Posterior vena cava (tissue), 2 donors: ENCODE measurements around the gene EVC2. TPM values are rescaled to one million over a fixed set of nuclear protein-coding genes. Genes with fewer than 3 reads are reported as not detected.
"Not testable (repeated sequence)": the region's sequence is repeated elsewhere in the genome, so short reads cannot be mapped to it uniquely, and the experiment has no call there.

Experiments used
- DNase-seq: peaks from one replicate; pipeline ENCODE4 v3.0.0-alpha.2; 2020; ENCODE audit warnings: low spot score
- intact Hi-C, 2 donors: fragments of 100-400 bp; cut with DNase I; formaldehyde crosslinking; loops; one replicate each; pipeline versions ENCODE4 v1.14.1 to v1.14.2; 2022 to 2023
- total RNA-seq, 2 donors: library from RNA; stranded (reverse); fragmentation: NEBNext Ultra II Directional; extraction: Animal tissue kit (Norgen Biotek cat#: 25700); gene quantifications; one replicate each; pipeline ENCODE4 v1.2.1, GENCODE V29; 2021
- donor health status: DM: yes; HTN: yes; CAD: no.
- donor health status: DM: yes; HTN: yes; CAD: no.

Gene EVC2
- total RNA-seq, 2 donors from 2014 or later = 7.0 to 7.1 TPM

- no peak for DNase-seq
- intact Hi-C loops = loop anchor here in 1 of 2 donors (5.0 kb wide), 1 partner anchor 35 kb away; the partner anchor contains the start of gene EVC
Measured at GRCh38 chr4:5746829-5747737, 38.7 kb upstream of the EVC2 start.

- no peak for DNase-seq
- intact Hi-C loops = loop anchor here in 1 of 2 donors (5.0 kb wide), 1 partner anchor 34 kb away; the partner anchor contains the start of gene EVC
Measured at GRCh38 chr4:5746250-5746649, 37.9 kb upstream of the EVC2 start.

GRCh38 chr4:5742968-5743367 lies 34.6 kb upstream of the EVC2 start:
- intact Hi-C loops = no loop called here
- DNase-seq = no peak

DNA sequence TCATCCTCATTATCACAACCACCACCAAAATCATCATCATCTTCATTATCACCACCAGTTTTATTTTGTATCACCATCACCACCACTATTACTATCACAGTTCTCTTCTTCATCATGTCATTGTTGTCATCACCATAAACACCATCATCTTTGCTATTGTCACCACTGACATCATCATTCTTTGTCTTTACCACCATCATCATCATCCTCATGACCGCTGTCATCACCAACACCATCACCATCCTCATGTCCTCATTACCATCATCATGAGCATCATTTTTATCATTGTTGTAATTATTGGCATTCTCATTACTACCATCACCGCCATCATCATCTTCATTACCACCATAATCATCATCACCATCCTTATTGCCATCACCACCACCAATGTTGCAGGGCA lies 34.0 kb upstream of the EVC2 start:
- intact Hi-C loops = no loop called here
- no peak for DNase-seq

DNA sequence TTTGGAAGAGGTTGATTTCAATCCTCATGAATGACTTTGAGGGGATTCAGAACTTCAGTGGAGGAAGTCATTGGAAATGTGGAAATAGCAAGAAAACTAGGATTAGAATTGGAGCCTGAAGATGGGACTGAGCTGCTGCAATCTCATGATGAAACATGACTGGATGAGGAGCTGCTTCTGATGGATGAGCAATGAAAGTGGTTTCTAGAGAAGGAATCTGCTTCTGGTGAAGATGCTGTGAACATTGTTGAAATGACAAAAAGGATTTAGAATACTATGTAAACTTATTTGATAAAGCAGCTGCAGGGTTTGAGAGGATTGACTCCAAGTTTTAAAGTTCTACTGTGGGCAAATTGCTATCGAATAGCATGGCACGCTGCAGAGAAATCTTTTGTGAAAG lies 29.7 kb upstream of the EVC2 start:
- no peak for DNase-seq
- intact Hi-C loops = no loop called here

DNA sequence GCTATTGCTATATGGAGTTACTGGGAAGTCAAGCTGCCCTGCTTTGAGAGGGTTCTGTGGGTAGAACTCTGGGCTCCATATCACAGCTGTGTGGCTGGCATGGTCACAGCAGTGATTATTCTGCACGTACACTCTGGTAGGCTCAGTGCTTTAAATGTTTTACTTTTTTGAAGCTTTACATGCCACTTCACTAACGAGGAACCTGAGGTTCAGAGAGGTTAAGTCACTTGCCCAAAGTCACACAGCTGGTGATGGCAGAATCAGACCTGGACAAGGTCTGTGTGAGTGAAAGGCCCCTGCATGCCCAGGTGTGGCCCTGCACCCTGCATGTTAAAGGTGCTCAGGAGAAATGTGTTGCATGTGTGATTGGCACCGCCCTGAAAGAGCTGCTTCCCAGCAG lies 27.1 kb upstream of the EVC2 start:
- intact Hi-C loops = no loop called here
- no peak for DNase-seq

DNA sequence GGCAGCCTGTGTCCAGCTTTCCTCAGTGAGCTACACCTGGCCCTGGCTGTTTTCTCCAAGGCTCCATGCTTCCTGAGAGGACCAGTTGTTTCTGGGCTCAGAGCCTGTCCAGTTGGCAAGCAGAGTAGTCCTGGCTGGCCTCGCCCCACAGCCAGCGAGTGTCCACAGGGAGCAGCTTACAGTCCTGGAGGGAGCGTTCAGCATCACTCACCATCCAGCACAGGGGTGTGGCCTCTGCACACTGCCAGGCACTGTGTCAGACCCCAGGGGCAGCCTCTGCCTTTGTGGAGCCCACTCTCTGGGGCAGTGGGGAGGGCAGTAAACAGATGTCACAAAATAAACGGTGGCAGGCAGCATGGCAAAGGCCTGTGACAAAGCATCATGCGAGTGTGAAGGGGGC lies 26.5 kb upstream of the EVC2 start:
- intact Hi-C loops = no loop called here
- DNase-seq = no peak

DNA sequence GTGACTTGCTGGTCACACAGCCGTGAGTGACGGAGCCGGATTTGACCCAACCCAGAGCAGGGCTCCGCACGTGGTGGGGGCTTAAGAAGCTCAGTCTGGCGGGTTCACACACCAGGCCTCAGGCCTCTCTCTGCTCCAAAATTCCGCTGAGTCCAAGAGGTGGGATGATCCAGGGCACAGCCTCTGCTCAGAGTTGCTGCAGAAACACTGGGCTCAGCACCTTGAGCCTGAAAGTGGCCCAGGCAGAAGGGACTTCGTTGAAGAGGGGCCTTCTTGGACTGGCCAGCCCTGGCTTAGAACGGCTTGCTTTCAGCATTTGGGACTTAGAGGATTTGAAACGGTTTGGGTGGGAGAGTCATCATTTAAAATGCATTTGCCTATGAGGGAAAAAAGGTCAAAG lies 23.8 kb upstream of the EVC2 start:
- intact Hi-C loops = no loop called here
- DNase-seq = no peak

DNA sequence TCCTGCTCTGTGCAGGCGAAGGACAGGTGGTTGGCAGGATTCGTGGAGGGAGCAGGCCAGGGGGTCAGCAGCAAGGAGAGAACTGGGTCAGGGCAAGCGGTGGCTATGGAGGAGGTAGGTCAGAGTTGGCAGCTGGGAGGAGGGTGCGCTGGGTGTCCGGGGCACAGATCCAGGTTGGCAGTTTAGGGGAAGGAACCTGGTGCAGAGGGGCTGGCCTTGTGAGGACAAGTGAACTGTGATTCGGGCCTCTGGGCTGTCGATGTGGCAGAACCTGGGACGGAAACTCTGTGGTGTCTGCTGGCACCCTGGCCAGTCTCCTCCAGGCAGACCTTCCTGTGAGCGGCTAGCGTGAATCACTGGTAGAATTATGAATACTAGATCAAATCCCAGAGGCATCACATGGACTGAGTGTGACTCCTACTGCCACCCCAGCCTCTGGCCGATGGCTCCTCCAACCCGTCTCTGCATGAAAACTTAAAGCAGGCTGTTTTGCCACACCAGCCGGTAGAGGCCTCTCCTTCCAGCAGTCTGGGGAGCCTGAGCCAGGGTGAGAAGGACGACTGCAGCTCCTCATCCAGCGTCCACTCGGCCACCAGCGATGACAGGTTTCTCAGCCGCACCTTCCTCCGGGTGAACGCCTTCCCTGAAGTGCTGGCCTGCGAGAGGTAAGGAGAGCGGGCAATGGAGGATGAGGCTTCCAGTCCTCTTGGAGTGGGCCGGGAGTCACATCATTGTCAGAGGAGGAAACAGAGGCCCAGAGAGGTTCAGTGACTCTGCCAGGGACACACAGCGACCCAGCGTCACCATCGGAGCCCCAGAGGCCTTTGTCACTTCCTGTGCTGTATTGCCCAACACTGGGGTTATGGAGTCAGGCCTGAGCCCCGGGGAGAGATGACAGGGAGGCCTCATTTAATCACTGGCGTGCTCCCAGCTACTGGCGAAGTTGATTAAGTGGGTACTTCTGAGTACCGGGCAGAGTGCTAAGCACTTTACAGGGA lies 22.9 kb upstream of the EVC2 start:
- intact Hi-C loops = no loop called here
- no peak for DNase-seq

- DNase-seq = no peak
- intact Hi-C loops = no loop called here
Measured at GRCh38 chr4:5730436-5730835, 22.1 kb upstream of the EVC2 start.

- DNase-seq, intact Hi-C loops: not testable (repeated sequence)
Measured at GRCh38 chr4:5728412-5728811, 20.1 kb upstream of the EVC2 start.

DNA sequence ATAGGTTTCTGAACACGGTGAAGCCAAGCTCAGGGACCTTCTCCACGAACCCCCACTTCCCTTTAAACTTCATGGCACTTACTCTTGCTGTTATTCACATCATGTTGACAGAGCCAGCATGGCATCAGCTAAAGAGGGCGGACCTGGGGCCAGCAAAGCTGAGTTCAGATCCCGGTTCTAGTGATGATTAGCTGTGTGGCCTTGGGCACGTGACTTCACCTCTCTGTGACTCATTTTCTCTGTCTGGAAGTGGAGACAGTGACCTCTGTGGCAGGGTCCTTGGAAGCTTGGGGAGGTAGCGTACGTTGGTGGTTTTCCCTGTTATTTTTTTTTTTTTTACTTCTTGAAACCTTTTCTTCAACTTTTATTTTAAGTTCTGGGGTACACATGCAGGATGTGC lies 16.0 kb upstream of the EVC2 start:
- DNase-seq = no peak
- intact Hi-C loops = no loop called here

GRCh38 chr4:5722328-5722727 lies 14.0 kb upstream of the EVC2 start:
- intact Hi-C loops = no loop called here
- DNase-seq = no peak

DNA sequence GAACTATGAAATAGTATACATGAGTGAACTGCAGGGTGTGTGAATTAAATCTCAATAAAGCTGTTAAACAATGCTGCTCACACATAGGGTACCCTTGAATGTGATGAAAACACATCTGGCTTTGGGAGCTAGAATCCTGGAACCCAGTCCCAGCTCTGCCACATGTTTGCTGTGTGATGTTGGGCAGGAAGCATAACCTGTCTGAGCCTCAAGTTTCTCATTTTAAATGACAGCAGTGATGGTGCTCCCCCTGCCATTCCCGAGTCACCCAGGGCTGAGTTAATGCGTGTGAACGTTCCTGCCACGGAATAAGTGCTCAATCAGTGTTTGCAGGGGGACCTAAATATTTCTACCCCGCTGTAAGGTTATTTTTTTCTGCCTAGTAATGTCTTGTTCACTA lies 13.6 kb upstream of the EVC2 start:
- DNase-seq = no peak
- intact Hi-C loops = no loop called here

GRCh38 chr4:5720980-5721379 lies 12.6 kb upstream of the EVC2 start:
- intact Hi-C loops = no loop called here
- no peak for DNase-seq

DNA sequence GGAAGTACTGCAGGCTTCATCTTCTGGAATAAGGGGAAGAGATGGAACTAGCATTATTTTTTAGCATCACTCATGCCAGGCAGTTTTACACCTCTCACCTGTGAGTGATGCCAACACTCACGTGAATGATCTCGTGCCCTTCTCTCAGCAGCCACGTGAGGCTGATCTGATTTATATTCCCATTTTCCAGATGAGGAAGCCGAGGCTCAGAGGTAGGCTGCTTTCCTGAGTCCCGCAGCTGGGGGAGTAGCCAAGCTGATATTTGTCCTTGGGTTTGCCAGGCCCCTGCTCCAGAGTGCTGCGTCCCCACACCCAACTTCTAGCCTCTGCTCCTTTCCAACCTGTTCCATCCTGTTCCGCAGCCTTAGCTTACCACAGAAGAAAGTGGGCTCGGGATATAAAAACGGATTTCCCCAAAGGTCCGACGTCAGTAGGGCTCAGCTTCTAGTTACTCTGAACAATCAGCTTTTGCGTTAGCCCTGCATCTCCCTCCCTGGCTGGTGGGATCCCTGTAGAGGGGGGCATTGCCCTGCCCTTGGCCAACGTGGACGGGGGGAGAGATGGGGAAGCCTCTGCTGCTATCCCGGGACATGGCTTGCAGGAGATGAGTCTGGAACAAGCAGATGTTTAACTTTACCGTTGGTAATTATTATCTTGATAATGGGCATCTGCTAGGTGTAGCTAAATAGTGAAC lies 11.9 kb upstream of the EVC2 start:
- DNase-seq = no peak
- intact Hi-C loops = no loop called here

- intact Hi-C loops = no loop called here
- no peak for DNase-seq
Measured at GRCh38 chr4:5719350-5720055, 11.1 kb upstream of the EVC2 start.

- no peak for DNase-seq
Measured at GRCh38 chr4:5718411-5718810, 10.1 kb upstream of the EVC2 start.

More at GRCh38 chr4:5718411-5718810, 10.1 kb upstream of the EVC2 start:
- intact Hi-C loops = no loop called here
